Natural killer cell (primary cell): ENCODE results near the gene UNC13B. TPM values are rescaled to one million over a fixed set of nuclear protein-coding genes. Genes with fewer than 3 reads are reported as not detected.

ENCODE experiments used
- ATAC-seq, 3 donors: fragments of 150-1000 bp in 2 of 3; fragments of 200-7000 bp in 1 of 3; cut with Tn5 transposase; 1 replicate in 1 of 3; 2 replicates in 2 of 3; pipeline ENCODE4 v1.10.0; 2021; ENCODE audit warnings: mild to moderate bottlenecking in 2 of 3, moderate library complexity in 2 of 3
- DNase-seq, 2 donors: peaks; one replicate each; pipeline versions ENCODE4 v3.0.0 to v3.0.0-alpha.2; 2013 to 2021; ENCODE audit warnings: mixed read lengths in 1 of 2
- H3K27ac ChIP-seq: one replicate; pipeline ENCODE4 v1.5.1; 2013; ENCODE audit warnings: mild to moderate bottlenecking, low read length
- H3K27me3 ChIP-seq: one replicate; pipeline ENCODE4 v1.6.1; 2013; ENCODE audit warnings: low read length; ENCODE audit not compliant: control insufficient read depth, insufficient read depth
- H3K36me3 ChIP-seq: one replicate; pipeline ENCODE4 v1.6.1; 2013; ENCODE audit warnings: low read length; ENCODE audit not compliant: control insufficient read depth, insufficient read depth
- H3K4me1 ChIP-seq: one replicate; pipeline ENCODE4 v1.6.1; 2013; ENCODE audit warnings: low read length; ENCODE audit not compliant: control insufficient read depth, insufficient read depth
- H3K4me3 ChIP-seq: one replicate; pipeline ENCODE4 v1.5.1; 2013; ENCODE audit warnings: low read length
- H3K9me3 ChIP-seq: one replicate; pipeline ENCODE4 v1.6.1; 2013; ENCODE audit warnings: low read length; ENCODE audit not compliant: control insufficient read depth, insufficient read depth
- H3K27ac Mint-ChIP-seq, 2 donors: one replicate each; pipeline ENCODE4 v1.8.0; 2022; ENCODE audit warnings: mild to moderate bottlenecking in 2 of 2, mixed read lengths in 2 of 2, moderate library complexity in 1 of 2
- H3K27me3 Mint-ChIP-seq, 2 donors: one replicate each; pipeline ENCODE4 v1.8.0; 2022; ENCODE audit warnings: low read depth in 2 of 2, mixed read lengths in 2 of 2
- H3K36me3 Mint-ChIP-seq: one replicate; pipeline ENCODE4 v1.8.0; 2022; ENCODE audit warnings: mixed read lengths
- H3K4me1 Mint-ChIP-seq, 2 donors: one replicate each; pipeline ENCODE4 v1.8.0; 2022; ENCODE audit warnings: mixed read lengths in 2 of 2
- H3K4me3 Mint-ChIP-seq: one replicate; pipeline ENCODE4 v1.8.0; 2022; ENCODE audit warnings: mild to moderate bottlenecking, moderate library complexity, mixed read lengths
- H3K9me3 Mint-ChIP-seq, 2 donors: one replicate each; pipeline ENCODE4 v1.8.0; 2022; ENCODE audit warnings: mixed read lengths in 2 of 2
- CTCF ChIP-seq: fragments of 200-600 bp; IDR thresholded peaks from one replicate; pipeline ENCODE4 v1.8.0; 2022; ENCODE audit warnings: antibody characterized with exemption
- WGBS: methylation state at CpG from one replicate; pipeline ENCODE4 v1.1.7; 2013; ENCODE audit warnings: missing lambda C conversion rate; ENCODE audit not compliant: insufficient coverage; 5-methylcytosine and 5-hydroxymethylcytosine counted together
- intact Hi-C: fragments of 100-400 bp; cut with micrococcal nuclease; formaldehyde crosslinking; loops from one replicate; pipeline ENCODE4 v1.14.2; 2022
- total RNA-seq, 4 donors: library from RNA; stranded (reverse); fragments of 120-200 nt in 1 of 4; gene quantifications; one replicate each; pipeline versions ENCODE4 v1.2.3 to v1.2.4, GENCODE V29; 2013 to 2022

The UNC13B gene
- total RNA-seq, 3 donors from 2014 or later (not counting 1 experiment from before 2014, with no cell fraction given), result 0.21 to 0.78 (median 0.27) TPM

DNA sequence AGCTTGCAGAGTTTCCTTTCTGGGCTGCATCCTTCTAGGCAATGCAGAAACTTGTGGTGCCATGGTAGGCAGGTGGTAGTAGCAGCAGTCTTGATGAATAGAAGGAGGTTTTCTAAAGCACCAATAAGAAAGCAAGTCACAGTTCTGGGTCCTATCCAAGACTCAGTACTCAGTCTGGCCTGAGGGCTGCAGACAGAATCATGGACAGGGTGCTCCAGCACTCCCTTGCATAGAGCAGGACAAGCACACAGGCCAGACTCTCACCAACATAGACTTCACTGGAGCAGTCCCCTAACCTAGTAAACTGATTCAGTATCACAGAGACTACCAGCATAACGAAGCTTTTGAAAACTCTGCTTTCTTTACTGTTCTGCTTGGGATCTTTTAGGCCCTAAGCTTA lies 194.1 kb downstream of the UNC13B start:
- no peak for TF ChIP-seq CTCF
- WGBS, result 100% methylated on average over 1 of the region's 1 CpG
- ATAC-seq (no peak), DNase-seq (no peak)
- H3K27ac Mint-ChIP-seq, result no peak overlapping the region
- no peaks in the 10 kb centered on the region for H3K4me1 Mint-ChIP-seq
- intact Hi-C loops, result no loop called here
- Histone ChIP-seq H3K4me1 (no peaks in the 10 kb centered on the region), H3K27me3 (no peaks in the 10 kb centered on the region), H3K9me3 (no peaks in the 10 kb centered on the region), H3K36me3 (no peaks in the 10 kb centered on the region), H3K4me3 (no peak overlapping the region), H3K27ac (no peak overlapping the region)
- no peak overlapping the region for H3K4me3 Mint-ChIP-seq
- H3K9me3 Mint-ChIP-seq, result no peaks in the 10 kb centered on the region
- H3K36me3 Mint-ChIP-seq, result no peaks in the 10 kb centered on the region
- peaks cover 8 to 20% of the 10 kb centered on the region in 2 donors for H3K27me3 Mint-ChIP-seq

- intact Hi-C loops, result no loop called here
Measured at GRCh38 chr9:35357116-35357515, 195.3 kb downstream of the UNC13B start.

GRCh38 chr9:35357826-35358225 lies 196.0 kb downstream of the UNC13B start:
- ATAC-seq, result no peak
- no peak for TF ChIP-seq CTCF
- Histone ChIP-seq H3K4me1 (no peaks in the 10 kb centered on the region), H3K27me3 (no peaks in the 10 kb centered on the region), H3K4me3 (no peak overlapping the region), H3K36me3 (no peaks in the 10 kb centered on the region), H3K27ac (no peak overlapping the region), H3K9me3 (no peaks in the 10 kb centered on the region)
- Mint-ChIP-seq H3K27ac (no peak overlapping the region), H3K9me3 (no peaks in the 10 kb centered on the region), H3K4me3 (no peak overlapping the region), H3K27me3 (peaks cover 7 to 17% of the 10 kb centered on the region in 2 donors), H3K4me1 (no peaks in the 10 kb centered on the region), H3K36me3 (no peaks in the 10 kb centered on the region)
- intact Hi-C loops, result no loop called here
- DNase-seq, result no peak
- 91% methylated on average over 3 of the region's 4 CpGs for WGBS

More at GRCh38 chr9:35357116-35357515, 195.3 kb downstream of the UNC13B start:
- H3K27me3 Mint-ChIP-seq, result peaks cover 8 to 20% of the 10 kb centered on the region in 2 donors
- ATAC-seq, result no peak
- TF ChIP-seq CTCF, result no peak
- H3K4me3 ChIP-seq, result no peak overlapping the region
- no peaks in the 10 kb centered on the region for H3K4me1 Mint-ChIP-seq
- no peaks in the 10 kb centered on the region for H3K36me3 ChIP-seq
- no peak overlapping the region for H3K4me3 Mint-ChIP-seq
- WGBS, result no CpG with 5 or more reads among the region's 2 CpGs
- no peaks in the 10 kb centered on the region for H3K27me3 ChIP-seq
- DNase-seq, result no peak
- no peak overlapping the region for H3K27ac ChIP-seq
- H3K36me3 Mint-ChIP-seq, result no peaks in the 10 kb centered on the region
- no peaks in the 10 kb centered on the region for H3K9me3 ChIP-seq
- H3K27ac Mint-ChIP-seq, result no peak overlapping the region
- no peaks in the 10 kb centered on the region for H3K4me1 ChIP-seq
- no peaks in the 10 kb centered on the region for H3K9me3 Mint-ChIP-seq

DNA sequence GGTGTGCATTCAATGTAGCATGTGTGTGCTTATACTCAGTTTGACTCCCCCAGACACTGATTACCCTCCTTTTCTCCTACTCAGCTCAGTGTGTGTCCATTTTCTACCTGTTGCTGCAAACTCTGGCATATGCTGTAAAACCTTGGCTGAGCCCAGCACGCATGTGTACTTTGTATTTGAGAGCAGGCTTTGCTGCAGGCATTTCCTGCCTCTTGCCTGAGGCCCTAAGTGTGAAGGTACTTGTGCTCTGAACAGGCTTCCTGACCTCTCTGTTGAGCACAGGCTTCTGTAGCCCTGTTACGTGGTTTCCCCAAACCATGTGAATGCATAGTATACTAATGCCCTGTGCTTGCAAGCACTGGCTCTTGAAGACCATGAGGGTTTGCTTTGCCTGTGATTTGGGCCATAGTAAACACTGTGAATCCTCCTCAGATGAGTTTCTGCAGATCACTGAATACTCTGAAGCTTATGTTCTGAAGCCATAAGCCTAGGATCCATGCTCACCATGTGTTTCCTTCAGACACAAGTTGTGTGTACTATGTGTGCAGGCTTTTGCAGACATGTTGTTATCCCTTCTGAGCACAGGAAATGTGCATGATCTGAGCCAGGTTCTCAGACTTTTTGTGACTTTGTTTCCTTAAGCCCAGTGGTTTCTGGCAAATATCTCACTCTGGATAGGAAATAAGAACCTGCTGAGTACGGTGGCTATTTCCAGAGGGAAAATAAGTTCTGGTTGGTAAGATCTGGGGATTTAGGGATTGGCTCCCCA lies 203.2 kb downstream of the UNC13B start:
- no peak overlapping the region for H3K4me3 Mint-ChIP-seq
- Histone ChIP-seq H3K4me3 (no peak overlapping the region), H3K27ac (no peak overlapping the region), H3K36me3 (no peaks in the 10 kb centered on the region), H3K27me3 (no peaks in the 10 kb centered on the region), H3K9me3 (no peaks in the 10 kb centered on the region), H3K4me1 (no peaks in the 10 kb centered on the region)
- H3K27me3 Mint-ChIP-seq, result no peaks in the 10 kb centered on the region
- 43% methylated on average over 2 of the region's 3 CpGs for WGBS
- H3K9me3 Mint-ChIP-seq, result no peaks in the 10 kb centered on the region
- H3K36me3 Mint-ChIP-seq, result no peaks in the 10 kb centered on the region
- DNase-seq (peak in 1 of 2 donors; percentile 6), ATAC-seq (peak in 1 of 3 donors; percentile 11)
- no peak for TF ChIP-seq CTCF
- H3K27ac Mint-ChIP-seq, result no peak overlapping the region
- intact Hi-C loops, result no loop called here
- H3K4me1 Mint-ChIP-seq, result no peaks in the 10 kb centered on the region
